IMR-90 (cell line): Measurements from ENCODE around the gene SEL1L2. TPM values are rescaled to one million over a fixed set of nuclear protein-coding genes. Genes with fewer than 3 reads are reported as not detected.

Experiments
- ATAC-seq: fragments of 200-7000 bp; cut with Tn5 transposase; 2 replicates; pipeline ENCODE4 v1.9.1; 2020; ENCODE audit warnings: low read depth, mild to moderate bottlenecking, moderate library complexity
- BruUV-seq: library from RNA; stranded (reverse); fragments of 400-500 nt; replicated peaks from 2 replicates; lab custom pipeline; 2021; lab: Mats Ljungman, UMichigan
- CTCF ChIA-PET: fragments of 300-600 bp; formaldehyde crosslinking; extraction: SDS; loops from one replicate; lab custom pipeline; 2021; ENCODE audit warnings: antibody characterized with exemption; lab: Yijun Ruan, JAX
- POLR2A ChIA-PET: fragments of 300-600 bp; sonication (Branson Sonifier 250); formaldehyde crosslinking; loops from one replicate; lab custom pipeline; 2022; ENCODE audit warnings: antibody characterized with exemption; ENCODE audit not compliant: unreplicated experiment; lab: Charles Lee
- DNase-seq: peaks from one replicate; pipeline ENCODE4 v3.0.0; 2013
- H2AFZ ChIP-seq: replicated peaks from 2 replicates; pipeline ENCODE3; 2013; ENCODE audit warnings: low read length, mild to moderate bottlenecking; ENCODE audit not compliant: poor library complexity
- H2AK5ac ChIP-seq: 2 replicates; pipeline ENCODE4 v1.6.1; 2013; ENCODE audit warnings: low read depth, low read length, inconsistent platforms
- H2AK9ac ChIP-seq: replicated peaks from 2 replicates; pipeline ENCODE3; 2013; ENCODE audit warnings: mild to moderate bottlenecking, low read depth, low read length, moderate library complexity; ENCODE audit not compliant: poor library complexity
- H2BK120ac ChIP-seq: 2 replicates; pipeline ENCODE4 v1.6.1; 2013; ENCODE audit warnings: low read depth, low read length, inconsistent platforms
- H2BK15ac ChIP-seq: 3 replicates; pipeline ENCODE4 v1.6.1; 2013; ENCODE audit warnings: low read depth, low read length, inconsistent platforms
- H2BK20ac ChIP-seq: 2 replicates; pipeline ENCODE4 v1.6.1; 2013; ENCODE audit warnings: low read depth, mild to moderate bottlenecking, inconsistent platforms, low read length, moderate library complexity
- H2BK5ac ChIP-seq: 2 replicates; pipeline ENCODE4 v1.6.1; 2013; ENCODE audit warnings: mild to moderate bottlenecking, low read depth, low read length, inconsistent platforms; ENCODE audit not compliant: poor library complexity, severe bottlenecking
- H3K14ac ChIP-seq: replicated peaks from 2 replicates; pipeline ENCODE4 v1.6.1; 2013; ENCODE audit warnings: low read depth, low read length, inconsistent platforms
- H3K18ac ChIP-seq: 2 replicates; pipeline ENCODE4 v1.6.1; 2013; ENCODE audit warnings: low read depth, low read length, control low read depth
- H3K23ac ChIP-seq: 2 replicates; pipeline ENCODE4 v1.6.1; 2013; ENCODE audit warnings: low read depth, low read length, inconsistent platforms
- H3K27ac ChIP-seq: 2 replicates; pipeline ENCODE4 v1.5.1; 2013; ENCODE audit warnings: mild to moderate bottlenecking, control low read depth, low read length; ENCODE audit not compliant: insufficient read depth
- H3K27me3 ChIP-seq: 2 replicates; pipeline ENCODE4 v1.6.1; 2013; ENCODE audit warnings: low read length; ENCODE audit not compliant: control insufficient read depth, insufficient read depth
- H3K36me3 ChIP-seq: 2 replicates; pipeline ENCODE4 v1.6.1; 2013; ENCODE audit warnings: low read length, mixed read lengths; ENCODE audit not compliant: control insufficient read depth, insufficient read depth
- H3K4ac ChIP-seq: 2 replicates; pipeline ENCODE4 v1.6.1; 2013; ENCODE audit warnings: low read depth, low read length, inconsistent platforms
- H3K4me1 ChIP-seq: 2 replicates; pipeline ENCODE4 v1.6.1; 2013; ENCODE audit warnings: low read length, mixed read lengths; ENCODE audit not compliant: control insufficient read depth, insufficient read depth
- H3K4me2 ChIP-seq: 2 replicates; pipeline ENCODE4 v1.6.1; 2013; ENCODE audit warnings: low read depth, mild to moderate bottlenecking, control low read depth, low read length, moderate library complexity
- H3K4me3 ChIP-seq: 2 replicates; pipeline ENCODE4 v1.5.1; 2013; ENCODE audit warnings: low read depth, mild to moderate bottlenecking, control low read depth, low read length, moderate library complexity; ENCODE audit not compliant: insufficient read depth
- H3K56ac ChIP-seq: 2 replicates; pipeline ENCODE4 v1.6.1; 2013; ENCODE audit warnings: low read length, inconsistent platforms; ENCODE audit not compliant: insufficient read depth; ENCODE audit errors: extremely low read depth
- H3K79me1 ChIP-seq, 2 experiments: 2 replicates each; pipeline ENCODE4 v1.6.1; 2013; ENCODE audit warnings: low read length in 2 of 2, inconsistent platforms in 1 of 2, low read depth in 1 of 2
- H3K9ac ChIP-seq: 2 replicates; pipeline ENCODE4 v1.6.1; 2013; ENCODE audit warnings: low read depth, low read length, control low read depth
- H3K9me1 ChIP-seq: 2 replicates; pipeline ENCODE4 v1.6.1; 2013; ENCODE audit warnings: low read length, inconsistent platforms; ENCODE audit not compliant: insufficient read depth
- H3K9me3 ChIP-seq: 2 replicates; pipeline ENCODE4 v1.6.1; 2013; ENCODE audit warnings: low read length; ENCODE audit not compliant: control insufficient read depth, insufficient read depth
- H4K20me1 ChIP-seq: 2 replicates; pipeline ENCODE4 v1.6.1; 2013; ENCODE audit warnings: low read length, inconsistent platforms; ENCODE audit not compliant: insufficient read depth
- H4K5ac ChIP-seq: 2 replicates; pipeline ENCODE4 v1.6.1; 2013; ENCODE audit warnings: mild to moderate bottlenecking, low read depth, low read length, control low read depth
- H4K8ac ChIP-seq, 2 experiments: 2 replicates each; pipeline ENCODE4 v1.6.1; 2013; ENCODE audit warnings: low read depth in 2 of 2, low read length in 2 of 2, control low read depth in 1 of 2, inconsistent platforms in 1 of 2
- H4K91ac ChIP-seq: 2 replicates; pipeline ENCODE4 v1.6.1; 2013; ENCODE audit warnings: low read depth, low read length, inconsistent platforms; ENCODE audit not compliant: insufficient read depth
- MAFK ChIP-seq: IDR thresholded peaks from 2 replicates; pipeline ENCODE4 v1.6.1; 2012; ENCODE audit warnings: low read depth, low read length, improper control_type of control experiment
- MXI1 ChIP-seq: IDR thresholded peaks from 2 replicates; pipeline ENCODE4 v1.6.1; 2012; ENCODE audit warnings: low read depth, mild to moderate bottlenecking, low read length, moderate library complexity, borderline replicate concordance
- POLR2A ChIP-seq: IDR thresholded peaks from 2 replicates; pipeline ENCODE4 v1.6.1; 2012; ENCODE audit warnings: mild to moderate bottlenecking, low read depth, low read length
- RAD21 ChIP-seq: IDR thresholded peaks from 2 replicates; pipeline ENCODE4 v1.6.1; 2012; ENCODE audit warnings: low read length, improper control_type of control experiment
- RCOR1 ChIP-seq: IDR thresholded peaks from 2 replicates; pipeline ENCODE4 v1.6.1; 2012; ENCODE audit warnings: mild to moderate bottlenecking, low read length, improper control_type of control experiment; ENCODE audit not compliant: insufficient replicate concordance
- RFX5 ChIP-seq: IDR thresholded peaks from 2 replicates; pipeline ENCODE4 v1.8.0; 2012; ENCODE audit warnings: low read depth, mild to moderate bottlenecking, low read length, moderate library complexity
- WGBS, 2 experiments: methylation state at CpG; one replicate each; pipeline versions ENCODE4 v1.1.5 to v1.1.7; 2013; ENCODE audit warnings: missing lambda C conversion rate in 2 of 2; ENCODE audit not compliant: insufficient read length in 1 of 2; ENCODE audit errors: extremely low coverage in 2 of 2; 5-methylcytosine and 5-hydroxymethylcytosine counted together
- dilution Hi-C: fragments of 300-500 bp; cut with HindIII; formaldehyde crosslinking; loops from one replicate; pipeline ENCODE4 v1.14.3; 2018; ENCODE audit warnings: low sequenced_read_pairs; ENCODE audit not compliant: unreplicated experiment
- in situ Hi-C: fragments of 300-500 bp; cut with MboI; formaldehyde crosslinking; loops from 3 replicates; pipeline ENCODE4 v1.14.3; 2019; ENCODE audit warnings: low sequenced_read_pairs, inconsistent platforms, mixed read lengths
- intact Hi-C: fragments of 100-400 bp; cut with micrococcal nuclease; formaldehyde crosslinking; loops from 2 replicates; pipeline ENCODE4 v1.10.0; 2022
- polyA plus RNA-seq, 3 experiments: library from polyadenylated mRNA; depleted of rRNA; stranded (reverse); fragments of >200 nt; gene quantifications; 2 replicates each; pipeline ENCODE4 v1.2.3, GENCODE V29; 2012; ENCODE audit warnings: low replicate concordance in 1 of 3
- total RNA-seq: library from RNA; depleted of rRNA; stranded (reverse); fragments of >200 nt; gene quantifications from 2 replicates; pipeline ENCODE4 v1.2.3, GENCODE V29; 2012
- TF ChIP-seq, protein P1 (sequence below): conservative IDR thresholded peaks from 2 replicates; pipeline ENCODE4 v1.5.1; 2012; ENCODE audit warnings: mild to moderate bottlenecking, low read depth, low read length, improper control_type of control experiment
- TF ChIP-seq, protein P2 (sequence below): fragments of 150-350 bp; IDR thresholded peaks from 2 replicates; pipeline ENCODE4 v1.6.1; 2017; ENCODE audit warnings: mild to moderate bottlenecking, antibody characterized with exemption, low read length, low read depth

Gene SEL1L2
- total and polyA plus RNA-seq, 2 of the 4 experiments (the other 2 are of a cell fraction), result not detected

DNA sequence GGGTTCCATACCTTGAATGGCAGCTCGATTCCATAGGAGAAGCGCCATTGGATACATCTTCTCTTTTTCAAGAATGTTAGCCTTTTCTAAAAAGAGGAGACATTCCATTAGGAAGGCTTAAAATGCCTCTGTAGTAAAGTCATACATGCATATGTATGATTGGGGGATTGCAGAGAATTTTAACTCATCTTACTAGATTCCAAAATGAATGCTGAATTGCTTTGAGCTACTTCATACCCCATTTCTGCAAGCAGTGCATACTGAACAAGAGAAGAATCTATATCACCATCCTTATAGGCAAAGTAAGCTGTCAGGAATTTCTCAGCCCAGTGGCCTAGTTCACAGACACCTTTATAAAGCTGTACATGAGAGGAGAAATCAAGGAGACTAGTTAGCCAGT lies 125.3 kb downstream of the SEL1L2 start:
- no peaks in the 10 kb centered on the region for H3K9me1 ChIP-seq
- H3K18ac ChIP-seq, result no peak overlapping the region
- H3K27me3 ChIP-seq, result no peaks in the 10 kb centered on the region
- no peak overlapping the region for H3K4me2 ChIP-seq
- H4K8ac ChIP-seq, result no peak overlapping the region
- H3K4me1 ChIP-seq, result no peaks in the 10 kb centered on the region
- dilution Hi-C loops (no loop called here), intact Hi-C loops (no loop called here), in situ Hi-C loops (no loop called here)
- H3K56ac ChIP-seq, result no peak overlapping the region
- ChIA-PET CTCF (no interaction called here), POLR2A (no interaction called here)
- H2BK20ac ChIP-seq, result no peak overlapping the region
- TF ChIP-seq RCOR1, result no peak
- TF ChIP-seq POLR2A, result no peak
- no peak for TF ChIP-seq MXI1
- no peak for TF ChIP-seq MAFK
- TF ChIP-seq, protein P1, sequence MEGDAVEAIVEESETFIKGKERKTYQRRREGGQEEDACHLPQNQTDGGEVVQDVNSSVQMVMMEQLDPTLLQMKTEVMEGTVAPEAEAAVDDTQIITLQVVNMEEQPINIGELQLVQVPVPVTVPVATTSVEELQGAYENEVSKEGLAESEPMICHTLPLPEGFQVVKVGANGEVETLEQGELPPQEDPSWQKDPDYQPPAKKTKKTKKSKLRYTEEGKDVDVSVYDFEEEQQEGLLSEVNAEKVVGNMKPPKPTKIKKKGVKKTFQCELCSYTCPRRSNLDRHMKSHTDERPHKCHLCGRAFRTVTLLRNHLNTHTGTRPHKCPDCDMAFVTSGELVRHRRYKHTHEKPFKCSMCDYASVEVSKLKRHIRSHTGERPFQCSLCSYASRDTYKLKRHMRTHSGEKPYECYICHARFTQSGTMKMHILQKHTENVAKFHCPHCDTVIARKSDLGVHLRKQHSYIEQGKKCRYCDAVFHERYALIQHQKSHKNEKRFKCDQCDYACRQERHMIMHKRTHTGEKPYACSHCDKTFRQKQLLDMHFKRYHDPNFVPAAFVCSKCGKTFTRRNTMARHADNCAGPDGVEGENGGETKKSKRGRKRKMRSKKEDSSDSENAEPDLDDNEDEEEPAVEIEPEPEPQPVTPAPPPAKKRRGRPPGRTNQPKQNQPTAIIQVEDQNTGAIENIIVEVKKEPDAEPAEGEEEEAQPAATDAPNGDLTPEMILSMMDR, result no peak
- TF ChIP-seq, protein P2, sequence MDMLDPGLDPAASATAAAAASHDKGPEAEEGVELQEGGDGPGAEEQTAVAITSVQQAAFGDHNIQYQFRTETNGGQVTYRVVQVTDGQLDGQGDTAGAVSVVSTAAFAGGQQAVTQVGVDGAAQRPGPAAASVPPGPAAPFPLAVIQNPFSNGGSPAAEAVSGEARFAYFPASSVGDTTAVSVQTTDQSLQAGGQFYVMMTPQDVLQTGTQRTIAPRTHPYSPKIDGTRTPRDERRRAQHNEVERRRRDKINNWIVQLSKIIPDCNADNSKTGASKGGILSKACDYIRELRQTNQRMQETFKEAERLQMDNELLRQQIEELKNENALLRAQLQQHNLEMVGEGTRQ, result no peak
- no peak for TF ChIP-seq RAD21
- TF ChIP-seq RFX5, result no peak
- no peak overlapping the region for H3K9ac ChIP-seq
- BruUV-seq, result no TSS peak
- H3K23ac ChIP-seq, result no peak overlapping the region
- no peak overlapping the region for H2BK120ac ChIP-seq
- no peaks in the 10 kb centered on the region for H3K79me1 ChIP-seq
- H4K5ac ChIP-seq, result no peak overlapping the region
- no peak overlapping the region for H2BK15ac ChIP-seq
- H3K4me3 ChIP-seq, result no peak overlapping the region
- H3K36me3 ChIP-seq, result no peaks in the 10 kb centered on the region
- no peak overlapping the region for H4K91ac ChIP-seq
- WGBS, 2 experiments, result no CpG with 5 or more reads among the region's 2 CpGs
- H2AK5ac ChIP-seq, result no peak overlapping the region
- DNase-seq (no peak), ATAC-seq (no peak)
- 0 out of 2 replicates have a peak, but pooled peaks cover 1% of the 10 kb centered on the region for H3K9me3 ChIP-seq
- no peak overlapping the region for H2BK5ac ChIP-seq
- no peak overlapping the region for H3K4ac ChIP-seq
- H4K20me1 ChIP-seq, result no peaks in the 10 kb centered on the region
- H3K14ac ChIP-seq, result no peak overlapping the region
- no peak overlapping the region for H3K27ac ChIP-seq
- no peak overlapping the region for H2AFZ ChIP-seq
- no peak overlapping the region for H2AK9ac ChIP-seq
